Lower leg skin (tissue), 3 donors: ENCODE data around the gene TNFSF15.

Source experiments
- POLR2A ChIP-seq, 2 donors: fragments of 450-650 bp; IDR thresholded peaks; one replicate each; pipeline ENCODE4 v1.6.1; 2016 to 2017; ENCODE audit warnings: antibody characterized with exemption in 2 of 2, mild to moderate bottlenecking in 1 of 2, moderate library complexity in 1 of 2
- TF ChIP-seq, protein P1 (sequence below), 3 donors: fragments of 450-650 bp; IDR thresholded peaks; one replicate each; pipeline ENCODE4 v1.5.1; 2016; ENCODE audit warnings: antibody characterized with exemption in 3 of 3, mild to moderate bottlenecking in 3 of 3, moderate library complexity in 2 of 3

GRCh38 chr9:114829574-114830440 lies 24.0 kb upstream of the TNFSF15 start:
- TF ChIP-seq, protein P1, sequence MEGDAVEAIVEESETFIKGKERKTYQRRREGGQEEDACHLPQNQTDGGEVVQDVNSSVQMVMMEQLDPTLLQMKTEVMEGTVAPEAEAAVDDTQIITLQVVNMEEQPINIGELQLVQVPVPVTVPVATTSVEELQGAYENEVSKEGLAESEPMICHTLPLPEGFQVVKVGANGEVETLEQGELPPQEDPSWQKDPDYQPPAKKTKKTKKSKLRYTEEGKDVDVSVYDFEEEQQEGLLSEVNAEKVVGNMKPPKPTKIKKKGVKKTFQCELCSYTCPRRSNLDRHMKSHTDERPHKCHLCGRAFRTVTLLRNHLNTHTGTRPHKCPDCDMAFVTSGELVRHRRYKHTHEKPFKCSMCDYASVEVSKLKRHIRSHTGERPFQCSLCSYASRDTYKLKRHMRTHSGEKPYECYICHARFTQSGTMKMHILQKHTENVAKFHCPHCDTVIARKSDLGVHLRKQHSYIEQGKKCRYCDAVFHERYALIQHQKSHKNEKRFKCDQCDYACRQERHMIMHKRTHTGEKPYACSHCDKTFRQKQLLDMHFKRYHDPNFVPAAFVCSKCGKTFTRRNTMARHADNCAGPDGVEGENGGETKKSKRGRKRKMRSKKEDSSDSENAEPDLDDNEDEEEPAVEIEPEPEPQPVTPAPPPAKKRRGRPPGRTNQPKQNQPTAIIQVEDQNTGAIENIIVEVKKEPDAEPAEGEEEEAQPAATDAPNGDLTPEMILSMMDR (IDR thresholded peaks at IDR 0.05), result no peak
- no peak for TF ChIP-seq POLR2A (IDR thresholded peaks at IDR 0.05)
